Neuronal stem cell (in vitro differentiated cells): ENCODE results near the gene RECQL5.
A peak's percentile ranks its signal among the peaks of the same experiment; 100 is the strongest.

Experiments
- DNase-seq: peaks from one replicate; pipeline ENCODE4 v3.0.0-alpha.2; 2013; ENCODE audit warnings: low spot score
- H2AFZ ChIP-seq: one replicate; pipeline ENCODE4 v1.6.1; 2013; ENCODE audit warnings: mild to moderate bottlenecking, low read length, inconsistent platforms
- H2AK5ac ChIP-seq: 2 replicates; pipeline ENCODE4 v1.6.1; 2013; ENCODE audit warnings: low read depth, mild to moderate bottlenecking, inconsistent platforms, low read length, moderate library complexity, mixed read lengths
- H2BK120ac ChIP-seq: 2 replicates; pipeline ENCODE4 v1.6.1; 2013; ENCODE audit warnings: low read depth, mild to moderate bottlenecking, inconsistent platforms, low read length, moderate library complexity, mixed read lengths
- H2BK12ac ChIP-seq: one replicate; pipeline ENCODE4 v1.6.1; 2013; ENCODE audit warnings: low read length, inconsistent platforms
- H2BK15ac ChIP-seq: 2 replicates; pipeline ENCODE4 v1.6.1; 2013; ENCODE audit warnings: mild to moderate bottlenecking, low read length, inconsistent platforms, mixed read lengths
- H2BK5ac ChIP-seq: one replicate; pipeline ENCODE4 v1.6.1; 2013; ENCODE audit warnings: inconsistent platforms, mild to moderate bottlenecking, low read length, moderate library complexity
- H3K14ac ChIP-seq: one replicate; pipeline ENCODE4 v1.6.1; 2013; ENCODE audit warnings: low read length, inconsistent platforms
- H3K18ac ChIP-seq: 2 replicates; pipeline ENCODE4 v1.6.1; 2013; ENCODE audit warnings: low read length, inconsistent platforms
- H3K23ac ChIP-seq: 2 replicates; pipeline ENCODE4 v1.6.1; 2013; ENCODE audit warnings: low read depth, mild to moderate bottlenecking, mixed read lengths, low read length, inconsistent platforms; ENCODE audit not compliant: poor library complexity
- H3K27ac ChIP-seq: replicated peaks from 3 replicates; pipeline ENCODE4 v1.5.1; 2013; ENCODE audit warnings: low read length, inconsistent platforms
- H3K27me3 ChIP-seq, 3 experiments: 2 replicates each; pipeline ENCODE4 v1.6.1; 2013; ENCODE audit warnings: low read length in 3 of 3, mild to moderate bottlenecking in 2 of 3, inconsistent platforms in 1 of 3, low read depth in 1 of 3, mixed read lengths in 1 of 3, moderate library complexity in 1 of 3; ENCODE audit not compliant: control insufficient read depth in 3 of 3, insufficient read depth in 3 of 3
- H3K36me3 ChIP-seq, 2 donors: replicated peaks in 1 of 2; 2 replicates each; pipeline ENCODE4 v1.6.1; 2013; ENCODE audit warnings: low read length in 2 of 2; ENCODE audit not compliant: control insufficient read depth in 2 of 2, insufficient read depth in 2 of 2
- H3K4ac ChIP-seq: 2 replicates; pipeline ENCODE4 v1.6.1; 2013; ENCODE audit warnings: inconsistent platforms, mild to moderate bottlenecking, low read length, moderate library complexity
- H3K4me1 ChIP-seq, 2 donors: 1 replicate in 1 of 2; 2 replicates in 1 of 2; pipeline ENCODE4 v1.6.1; 2013; ENCODE audit warnings: low read length in 2 of 2, low read depth in 1 of 2; ENCODE audit not compliant: control insufficient read depth in 2 of 2, insufficient read depth in 1 of 2
- H3K4me2 ChIP-seq: one replicate; pipeline ENCODE4 v1.6.1; 2013; ENCODE audit warnings: mild to moderate bottlenecking, low read length, inconsistent platforms; ENCODE audit not compliant: insufficient read depth, poor library complexity, severe bottlenecking
- H3K4me3 ChIP-seq, 2 donors: 2 replicates each; pipeline ENCODE4 v1.5.1; 2013; ENCODE audit warnings: low read length in 2 of 2, mild to moderate bottlenecking in 2 of 2, inconsistent platforms in 1 of 2, moderate library complexity in 1 of 2
- H3K79me1 ChIP-seq: one replicate; pipeline ENCODE4 v1.6.1; 2013; ENCODE audit warnings: low read depth, mild to moderate bottlenecking, inconsistent platforms, low read length, moderate library complexity
- H3K9ac ChIP-seq: one replicate; pipeline ENCODE4 v1.6.1; 2013; ENCODE audit warnings: mild to moderate bottlenecking, low read depth, low read length, inconsistent platforms; ENCODE audit not compliant: poor library complexity
- H3K9me3 ChIP-seq, 2 donors: replicated peaks in 1 of 2; 2 replicates each; pipeline versions ENCODE3 to v1.6.1; 2013; ENCODE audit warnings: low read length in 2 of 2, mild to moderate bottlenecking in 2 of 2, inconsistent platforms in 1 of 2, low read depth in 1 of 2, mixed read lengths in 1 of 2, moderate library complexity in 1 of 2; ENCODE audit not compliant: control insufficient read depth in 2 of 2, insufficient read depth in 1 of 2
- H4K8ac ChIP-seq: one replicate; pipeline ENCODE4 v1.6.1; 2013; ENCODE audit warnings: low read depth, mild to moderate bottlenecking, inconsistent platforms, low read length, moderate library complexity
- H4K91ac ChIP-seq: one replicate; pipeline ENCODE4 v1.6.1; 2013; ENCODE audit warnings: low read length, low read depth, mild to moderate bottlenecking, inconsistent platforms; ENCODE audit not compliant: poor library complexity
- WGBS, 2 donors: extraction: QIAGEN DNeasy Blood & Tissue Kit; methylation state at CpG; one replicate each; pipeline ENCODE4 v1.1.7; 2013; ENCODE audit warnings: missing lambda C conversion rate in 2 of 2, mixed read lengths in 1 of 2; ENCODE audit not compliant: insufficient read length in 2 of 2, insufficient replicate concordance in 1 of 2; ENCODE audit errors: extremely low coverage in 2 of 2; 5-methylcytosine and 5-hydroxymethylcytosine counted together

Gene RECQL5

DNA sequence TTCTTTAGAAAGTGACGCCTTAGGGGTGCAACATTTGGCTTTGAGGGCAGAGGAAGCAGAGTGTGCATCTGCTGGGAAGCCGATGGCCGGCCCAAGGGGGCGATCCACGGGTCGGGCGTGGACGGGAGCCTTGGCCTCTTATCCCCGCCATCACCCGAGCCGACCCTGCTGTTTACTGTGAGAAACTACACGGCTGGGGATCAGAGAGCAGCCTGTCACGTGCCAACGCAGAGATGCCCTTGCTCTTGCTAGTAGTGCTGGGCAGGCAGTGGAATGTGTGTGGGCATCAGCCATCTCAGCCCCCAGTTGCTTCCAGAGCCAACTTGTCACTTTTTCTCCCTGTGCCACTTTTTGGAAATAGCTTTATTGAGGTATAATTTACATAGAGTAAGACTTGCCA lies 27.6 kb upstream of the RECQL5 start:
- H3K27me3 ChIP-seq, result no peaks in the 10 kb centered on the region
- no peak overlapping the region for H2BK120ac ChIP-seq
- no peak for DNase-seq
- no peak overlapping the region for H3K14ac ChIP-seq
- H2AFZ ChIP-seq, result no peak overlapping the region
- H3K9me3 ChIP-seq, result peaks cover 0 to 1% of the 10 kb centered on the region in 2 donors
- H3K27ac ChIP-seq, result no peak overlapping the region
- H3K4me1 ChIP-seq, result peaks cover 0 to 28% of the 10 kb centered on the region in 2 donors
- no peak overlapping the region for H2BK5ac ChIP-seq
- H4K8ac ChIP-seq, result no peak overlapping the region
- no peak overlapping the region for H2AK5ac ChIP-seq
- H3K79me1 ChIP-seq, result peaks cover 2% of the 10 kb centered on the region
- H2BK15ac ChIP-seq, result no peak overlapping the region
- WGBS, 2 donors, result no CpG with 5 or more reads among the region's 14 CpGs
- peaks cover 20 to 98% of the 10 kb centered on the region in 2 donors for H3K36me3 ChIP-seq
- H3K4me3 ChIP-seq, result no peak overlapping the region
- no peak overlapping the region for H2BK12ac ChIP-seq
- H3K9ac ChIP-seq, result no peak overlapping the region
- no peak overlapping the region for H3K23ac ChIP-seq
- no peak overlapping the region for H4K91ac ChIP-seq
- H3K4me2 ChIP-seq, result no peak overlapping the region
- no peak overlapping the region for H3K18ac ChIP-seq
- no peak overlapping the region for H3K4ac ChIP-seq

DNA sequence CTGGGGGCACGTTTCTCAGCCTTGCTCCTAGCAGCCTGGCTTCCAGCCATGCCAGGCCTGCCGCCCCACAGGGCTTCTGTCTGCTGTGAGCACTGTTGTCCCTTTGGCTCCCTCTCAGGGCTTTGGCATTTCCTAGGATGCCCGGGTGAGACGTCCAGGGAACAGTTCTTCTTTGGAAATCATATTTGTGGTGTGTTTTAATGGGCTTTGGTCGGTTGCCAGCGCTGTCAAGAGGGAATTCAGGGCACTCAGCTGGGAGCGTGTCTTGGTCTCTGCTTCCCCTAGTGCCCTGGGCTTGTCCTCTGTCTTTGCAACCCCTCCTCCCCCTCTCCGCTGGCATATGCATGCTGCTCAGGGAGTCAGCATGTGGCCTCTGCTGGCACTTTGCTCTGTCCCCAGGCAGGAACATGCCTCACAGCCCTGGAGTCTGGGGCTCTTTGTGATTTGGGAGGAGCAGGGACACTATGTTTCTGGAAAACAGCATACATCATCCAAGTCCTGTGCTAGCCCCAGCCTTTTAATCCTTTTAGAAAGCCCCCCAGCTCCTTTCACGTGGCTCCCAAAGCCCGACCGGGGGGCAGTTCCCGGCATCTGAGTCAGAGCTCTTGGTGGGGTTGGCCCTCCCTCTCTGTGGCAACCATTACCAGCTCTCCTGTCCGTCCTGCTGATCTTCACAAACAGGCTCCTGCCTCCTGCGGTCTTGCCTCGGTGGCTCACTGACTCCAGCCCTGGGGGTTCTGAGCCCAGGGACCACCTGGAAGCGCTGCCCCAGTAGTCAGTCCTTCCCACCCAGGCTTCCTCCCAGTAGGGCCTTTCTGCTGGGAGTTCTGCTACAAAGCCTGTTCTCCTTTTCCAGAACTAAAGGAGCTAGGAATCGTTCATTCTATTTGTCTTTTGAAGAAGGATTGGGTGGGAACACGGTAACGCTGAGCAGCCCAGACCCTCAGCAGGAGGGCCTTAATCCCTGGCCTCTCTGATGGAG lies 26.8 kb upstream of the RECQL5 start:
- no peak overlapping the region for H3K9ac ChIP-seq
- no peak overlapping the region for H2BK120ac ChIP-seq
- H2AFZ ChIP-seq, result no peak overlapping the region
- H2AK5ac ChIP-seq, result no peak overlapping the region
- H3K14ac ChIP-seq, result peak overlapping the region; percentile 85
- H4K91ac ChIP-seq, result no peak overlapping the region
- H3K4me1 ChIP-seq, result peaks cover 0 to 28% of the 10 kb centered on the region in 2 donors
- no peak overlapping the region for H2BK5ac ChIP-seq
- peak; percentile 33 for DNase-seq
- peak overlapping the region; percentile 46 for H3K18ac ChIP-seq
- H3K4ac ChIP-seq, result no peak overlapping the region
- H3K4me3 ChIP-seq, result no peak overlapping the region
- no peak overlapping the region for H3K4me2 ChIP-seq
- WGBS, 2 donors, result no CpG with 5 or more reads among the region's 19 CpGs
- H3K27me3 ChIP-seq, result no peaks in the 10 kb centered on the region
- H3K27ac ChIP-seq, result peak overlapping the region; percentile 69
- no peak overlapping the region for H2BK15ac ChIP-seq
- H3K23ac ChIP-seq, result no peak overlapping the region
- peaks cover 0 to 1% of the 10 kb centered on the region in 2 donors for H3K9me3 ChIP-seq
- no peak overlapping the region for H2BK12ac ChIP-seq
- no peak overlapping the region for H4K8ac ChIP-seq
- H3K79me1 ChIP-seq, result peaks cover 2% of the 10 kb centered on the region
- peaks cover 20 to 96% of the 10 kb centered on the region in 2 donors for H3K36me3 ChIP-seq

- Histone ChIP-seq H2BK15ac (no peak overlapping the region), H2BK12ac (no peak overlapping the region), H2AK5ac (no peak overlapping the region), H3K23ac (no peak overlapping the region), H3K27ac (no peak overlapping the region), H3K79me1 (peaks cover 2% of the 10 kb centered on the region), H3K4me2 (no peak overlapping the region), H2BK120ac (no peak overlapping the region), H4K91ac (no peak overlapping the region), H3K4me1 (peaks cover 0 to 36% of the 10 kb centered on the region in 2 donors), H3K4me3 (no peak overlapping the region), H3K9ac (no peak overlapping the region), H2BK5ac (no peak overlapping the region), H3K4ac (no peak overlapping the region), H3K18ac (no peak overlapping the region), H3K27me3 (no peaks in the 10 kb centered on the region), H3K14ac (no peak overlapping the region), H3K9me3 (peaks cover 0 to 1% of the 10 kb centered on the region in 2 donors), H4K8ac (no peak overlapping the region), H2AFZ (no peak overlapping the region), H3K36me3 (peaks cover 18 to 97% of the 10 kb centered on the region in 2 donors)
- DNase-seq, result no peak
- WGBS, 2 donors, result no CpG with 5 or more reads among the region's 13 CpGs
Measured at GRCh38 chr17:75692976-75693375, 26.0 kb upstream of the RECQL5 start.

DNA sequence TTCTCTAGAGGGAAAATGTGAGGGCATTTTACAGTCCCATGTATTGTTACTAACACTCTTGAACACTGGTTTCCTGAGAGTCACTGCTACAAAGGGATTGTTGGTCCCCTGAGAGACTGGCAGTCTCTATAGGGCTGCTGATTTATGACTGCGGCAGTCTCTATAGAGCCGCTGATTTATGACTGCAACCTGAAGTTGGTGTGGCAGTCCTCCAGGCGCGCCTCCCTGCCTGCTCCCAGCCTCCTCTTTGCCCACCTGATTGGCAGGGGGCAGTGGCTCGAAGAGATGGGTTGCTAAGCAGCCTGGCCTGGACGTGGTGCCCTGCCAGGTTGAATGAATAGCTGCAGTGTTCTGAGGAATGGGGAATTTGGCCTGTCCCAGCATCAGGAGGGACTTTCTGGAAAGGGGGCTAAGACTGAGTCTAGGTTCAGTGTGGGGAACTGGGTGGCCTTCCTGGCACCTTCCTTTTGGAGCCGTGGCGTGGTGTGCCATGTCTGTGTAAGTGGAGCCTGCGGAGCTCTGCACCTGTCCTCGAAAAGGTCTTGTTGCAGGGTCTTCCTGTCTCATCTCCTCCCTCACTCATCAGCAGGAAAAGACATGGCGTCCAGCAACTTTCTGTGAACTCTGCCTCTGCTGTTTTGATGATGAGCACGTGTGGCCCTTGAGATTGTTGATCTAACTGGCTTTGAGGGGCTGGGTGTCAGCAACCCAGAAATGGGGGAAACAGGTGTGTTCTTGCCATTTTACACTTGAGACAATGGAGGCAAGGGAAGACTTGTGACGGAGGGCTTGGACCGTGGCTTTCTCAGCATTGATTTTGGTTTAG lies 25.1 kb upstream of the RECQL5 start:
- H3K4me1 ChIP-seq, result peaks cover 0 to 39% of the 10 kb centered on the region in 2 donors

More for the DNA sequence above, 25.1 kb upstream of the RECQL5 start:
- Histone ChIP-seq H4K91ac (no peak overlapping the region), H3K4me3 (no peak overlapping the region), H3K9ac (no peak overlapping the region), H2AFZ (no peak overlapping the region), H3K4ac (no peak overlapping the region), H2BK5ac (no peak overlapping the region), H4K8ac (no peak overlapping the region), H3K18ac (no peak overlapping the region), H3K79me1 (peaks cover 2% of the 10 kb centered on the region), H3K9me3 (peaks cover 0 to 1% of the 10 kb centered on the region in 2 donors), H3K4me2 (no peak overlapping the region), H3K27ac (no peak overlapping the region), H3K23ac (no peak overlapping the region), H3K14ac (no peak overlapping the region), H3K27me3 (no peaks in the 10 kb centered on the region), H2BK12ac (no peak overlapping the region), H3K36me3 (peaks cover 15 to 97% of the 10 kb centered on the region in 2 donors), H2BK15ac (no peak overlapping the region), H2BK120ac (no peak overlapping the region), H2AK5ac (no peak overlapping the region)
- no peak for DNase-seq
- no CpG with 5 or more reads among the region's 14 CpGs for WGBS, 2 donors
